HepG2 (cell line): Measurements from ENCODE around the gene INKA2. TPM values are rescaled to one million over a fixed set of nuclear protein-coding genes. Genes with fewer than 3 reads are reported as not detected.
A peak's percentile ranks its signal among the peaks of the same experiment; 100 is the strongest.

Experiments
- ASH2L ChIP-seq: fragments of 300-600, 200-600 bp; sonication (generic); IDR thresholded peaks from 2 replicates; pipeline ENCODE4 v1.7.0; 2017; ENCODE audit warnings: low read depth, mild to moderate bottlenecking, moderate library complexity, mixed read lengths, low read length; ENCODE audit not compliant: insufficient read length
- DNMT1 ChIP-seq: sonication (generic); formaldehyde crosslinking; IDR thresholded peaks from 2 replicates; pipeline ENCODE4 v1.5.1; 2020; ENCODE audit warnings: mild to moderate bottlenecking, missing genetic modification reagents
- DRAP1 ChIP-seq: IDR thresholded peaks from 2 replicates; pipeline ENCODE4 v1.6.1; 2016; ENCODE audit warnings: missing genetic modification reagents, missing compliant biosample characterization
- KLF15 ChIP-seq: sonication (generic); formaldehyde crosslinking; IDR thresholded peaks from 2 replicates; pipeline ENCODE4 v1.8.1; 2023; ENCODE audit warnings: borderline replicate concordance, mild to moderate bottlenecking, inconsistent platforms, missing genetic modification reagents, mixed read lengths
- MAF1 ChIP-seq: sonication (generic); formaldehyde crosslinking; IDR thresholded peaks from 2 replicates; pipeline ENCODE4 v1.5.0; 2020; ENCODE audit warnings: missing genetic modification reagents, borderline replicate concordance
- NKX3-1 ChIP-seq: sonication (generic); formaldehyde crosslinking; IDR thresholded peaks from 2 replicates; pipeline ENCODE4 v1.5.0; 2020; ENCODE audit warnings: missing genetic modification reagents
- NR2C2 ChIP-seq: sonication (generic); formaldehyde crosslinking; IDR thresholded peaks from 2 replicates; pipeline ENCODE4 v1.4.0; 2020; ENCODE audit warnings: missing genetic modification reagents, mild to moderate bottlenecking, moderate library complexity, borderline replicate concordance
- TAF1 ChIP-seq: sonication (generic); formaldehyde crosslinking; IDR thresholded peaks from 2 replicates; pipeline ENCODE4 v1.4.0; 2020; ENCODE audit warnings: missing genetic modification reagents
- TEAD2 ChIP-seq: sonication (generic); formaldehyde crosslinking; IDR thresholded peaks from 2 replicates; pipeline ENCODE4 v1.9.0; 2021; ENCODE audit warnings: missing genetic modification reagents
- U2AF1 ChIP-seq: fragments of 200-400 bp; formaldehyde crosslinking; optimal IDR thresholded peaks from 2 replicates; pipeline ENCODE3; 2017; ENCODE audit warnings: mild to moderate bottlenecking, low read depth, low read length
- XRCC5 ChIP-seq: fragments of 200-400 bp; formaldehyde crosslinking; optimal IDR thresholded peaks from 2 replicates; pipeline ENCODE3; 2017; ENCODE audit warnings: mild to moderate bottlenecking, low read length
- ZC3H13 ChIP-seq: sonication (generic); formaldehyde crosslinking; IDR thresholded peaks from 2 replicates; pipeline ENCODE4 v1.8.1; 2023; ENCODE audit warnings: mild to moderate bottlenecking, missing genetic modification reagents, moderate library complexity
- ZMYM2 ChIP-seq: sonication (generic); formaldehyde crosslinking; IDR thresholded peaks from 2 replicates; pipeline ENCODE4 v1.8.0; 2022; ENCODE audit warnings: mild to moderate bottlenecking, missing genetic modification reagents
- ZNF142 ChIP-seq: sonication (generic); formaldehyde crosslinking; IDR thresholded peaks from 2 replicates; pipeline ENCODE4 v1.4.0; 2020; ENCODE audit warnings: missing genetic modification reagents
- ZNF350 ChIP-seq: sonication (generic); formaldehyde crosslinking; IDR thresholded peaks from 2 replicates; pipeline ENCODE4 v1.4.0; 2020; ENCODE audit warnings: mild to moderate bottlenecking, low read depth, missing genetic modification reagents, borderline replicate concordance
- ZNF530 ChIP-seq: sonication (generic); formaldehyde crosslinking; IDR thresholded peaks from 2 replicates; pipeline ENCODE4 v1.5.0; 2020; ENCODE audit warnings: low read depth, mild to moderate bottlenecking, missing genetic modification reagents
- ZSCAN29 ChIP-seq: sonication (generic); formaldehyde crosslinking; conservative IDR thresholded peaks from 2 replicates; pipeline ENCODE4 v1.4.0; 2020; ENCODE audit warnings: mild to moderate bottlenecking, missing genetic modification reagents
- polyA plus RNA-seq, 8 experiments: library from polyadenylated mRNA; depleted of rRNA in 3 of 8; stranded (reverse) in 7 of 8; unstranded in 1 of 8; fragments of >200 nt; fragmentation: Illumina TruSeq in 4 of 8; extraction: Trizol in 4 of 8; gene quantifications; 2 replicates each; pipeline versions ENCODE4 v1.2.1 to v1.2.3, GENCODE V29; 2011 to 2016; ENCODE audit warnings: low read depth in 4 of 8, missing spikeins in 1 of 8, mixed read lengths in 1 of 8; ENCODE audit not compliant: insufficient read depth in 1 of 8
- total RNA-seq, 5 experiments: library from RNA; depleted of rRNA; stranded (reverse); fragments of >200 nt; fragmentation: Illumina TruSeq; extraction: Trizol; gene quantifications; 2 replicates each; pipeline ENCODE4 v1.2.3, GENCODE V29; 2016; ENCODE audit warnings: low read depth in 1 of 5
- TF ChIP-seq, protein P1 (sequence below): sonication (generic); formaldehyde crosslinking; IDR thresholded peaks from 2 replicates; pipeline ENCODE4 v1.4.0; 2020; ENCODE audit warnings: missing genetic modification reagents
- TF ChIP-seq, protein P2 (sequence below): sonication (generic); formaldehyde crosslinking; IDR thresholded peaks from 2 replicates; pipeline ENCODE4 v1.5.0; 2020; ENCODE audit warnings: missing genetic modification reagents

INKA2 gene
- total and polyA plus RNA-seq, 2 of the 13 experiments (the other 11 are each of a cell fraction or from before 2014, with no cell fraction given), result 2.6 to 4.6 TPM

- TF ChIP-seq TEAD2 (CRISPR knock-in tag), result no peak
- TF ChIP-seq ASH2L, result peak; percentile 97
- TF ChIP-seq U2AF1, result peak; percentile 91
- TF ChIP-seq DRAP1, result peak; percentile 57
- TF ChIP-seq, protein P1, sequence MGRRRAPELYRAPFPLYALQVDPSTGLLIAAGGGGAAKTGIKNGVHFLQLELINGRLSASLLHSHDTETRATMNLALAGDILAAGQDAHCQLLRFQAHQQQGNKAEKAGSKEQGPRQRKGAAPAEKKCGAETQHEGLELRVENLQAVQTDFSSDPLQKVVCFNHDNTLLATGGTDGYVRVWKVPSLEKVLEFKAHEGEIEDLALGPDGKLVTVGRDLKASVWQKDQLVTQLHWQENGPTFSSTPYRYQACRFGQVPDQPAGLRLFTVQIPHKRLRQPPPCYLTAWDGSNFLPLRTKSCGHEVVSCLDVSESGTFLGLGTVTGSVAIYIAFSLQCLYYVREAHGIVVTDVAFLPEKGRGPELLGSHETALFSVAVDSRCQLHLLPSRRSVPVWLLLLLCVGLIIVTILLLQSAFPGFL (CRISPR knock-in tag), result no peak
- peak; percentile 33; the same call in 1 of the 2 replicates for TF ChIP-seq KLF15
- TF ChIP-seq XRCC5, result peak; percentile 92
- peak; percentile 78 for TF ChIP-seq ZNF350 (CRISPR knock-in tag)
- peak; percentile 81 for TF ChIP-seq NR2C2 (CRISPR knock-in tag)
- 0 out of 2 replicates have a peak, but pooled peaks have one; percentile 48 for TF ChIP-seq NKX3-1
- 0 out of 2 replicates have a peak, but pooled peaks have one; percentile 28 for TF ChIP-seq ZMYM2 (CRISPR knock-in tag)
- TF ChIP-seq ZNF530 (CRISPR knock-in tag), result no peak; the same call in 1 of the 2 replicates
- 0 out of 2 replicates have a peak, but pooled peaks have one; percentile 44 for TF ChIP-seq ZSCAN29 (CRISPR knock-in tag)
- TF ChIP-seq, protein P2, sequence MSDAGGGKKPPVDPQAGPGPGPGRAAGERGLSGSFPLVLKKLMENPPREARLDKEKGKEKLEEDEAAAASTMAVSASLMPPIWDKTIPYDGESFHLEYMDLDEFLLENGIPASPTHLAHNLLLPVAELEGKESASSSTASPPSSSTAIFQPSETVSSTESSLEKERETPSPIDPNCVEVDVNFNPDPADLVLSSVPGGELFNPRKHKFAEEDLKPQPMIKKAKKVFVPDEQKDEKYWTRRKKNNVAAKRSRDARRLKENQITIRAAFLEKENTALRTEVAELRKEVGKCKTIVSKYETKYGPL (CRISPR knock-in tag), result no peak
- TF ChIP-seq TAF1 (CRISPR knock-in tag), result peak; percentile 91
- no peak for TF ChIP-seq DNMT1 (CRISPR knock-in tag)
- no peak; the same call in 1 of the 2 replicates for TF ChIP-seq ZC3H13 (CRISPR knock-in tag)
- 0 out of 2 replicates have a peak, but pooled peaks have one; percentile 50 for TF ChIP-seq MAF1
- 0 out of 2 replicates have a peak, but pooled peaks have one; percentile 30 for TF ChIP-seq ZNF142
Observed at GRCh38 chr1:111755331-111756123, 16.3 kb upstream of the INKA2 start, which contains the start of gene DDX20 (continued).
